Measurements from ENCODE around the gene KBTBD7.
"Not testable (repeated sequence)": the region's sequence is repeated elsewhere in the genome, so short reads cannot be mapped to it uniquely, and the experiment has no call there.

Gene KBTBD7

DNA sequence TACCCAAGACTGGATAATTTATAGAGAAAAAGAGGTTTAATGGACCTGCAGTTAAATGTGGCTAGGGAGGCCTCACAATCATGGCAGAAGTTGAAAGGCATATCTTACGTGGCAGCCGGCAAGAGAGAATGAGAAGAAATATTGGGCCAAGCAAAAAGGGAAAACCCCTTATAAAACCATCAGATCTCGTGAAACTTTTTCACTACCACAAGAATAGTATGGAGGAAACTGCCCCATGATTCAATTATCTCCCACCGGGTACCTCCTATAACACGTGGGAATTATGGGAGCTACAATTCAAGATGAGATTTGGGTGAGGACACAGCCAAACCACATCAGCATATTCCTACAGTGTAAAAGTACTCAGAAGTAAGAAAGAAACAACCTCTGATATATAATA, 4.7 kb upstream of the KBTBD7 start:
- DNase-seq (ENCODE audit: low read depth), result no peak

DNA sequence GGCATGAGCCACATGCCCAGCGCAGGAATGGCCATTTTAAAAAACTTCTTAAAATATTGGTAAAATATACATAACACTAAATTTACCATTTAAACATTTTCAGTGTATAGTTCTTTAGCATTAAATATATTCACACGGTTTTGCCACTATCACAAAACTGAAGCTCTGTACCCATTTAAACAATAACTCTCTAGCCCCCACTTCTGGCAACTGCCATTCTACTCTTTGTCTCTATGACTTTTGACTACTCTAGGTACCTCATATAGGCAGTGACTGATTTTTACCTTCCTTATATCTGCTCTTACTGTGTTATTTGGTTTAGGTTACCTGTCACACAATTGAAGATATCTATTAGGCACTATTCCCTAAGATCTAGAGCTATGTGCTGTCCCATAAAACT, 2.3 kb upstream of the KBTBD7 start:
- no peak for DNase-seq (ENCODE audit: low read depth)

DNA sequence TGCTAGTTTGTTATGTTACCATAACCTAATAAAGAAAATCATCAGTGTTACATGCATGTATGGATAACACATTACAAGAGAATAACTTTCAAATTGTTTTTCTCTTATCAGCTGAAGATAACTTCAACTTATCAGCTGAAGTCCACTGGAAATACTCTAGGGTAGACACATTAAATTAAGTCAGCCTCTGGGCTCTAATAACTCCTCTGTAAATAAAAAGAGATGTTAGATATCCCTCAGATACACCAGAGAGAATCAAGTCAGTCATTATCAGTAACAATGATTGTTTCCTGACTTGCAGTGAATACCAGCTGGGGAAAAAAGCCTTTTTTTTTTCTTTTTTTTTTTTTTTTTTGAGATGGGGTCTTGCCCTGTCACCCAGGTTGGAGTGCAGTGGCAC, 1.6 kb upstream of the KBTBD7 start:
- no peak for DNase-seq (ENCODE audit: low read depth)

DNA sequence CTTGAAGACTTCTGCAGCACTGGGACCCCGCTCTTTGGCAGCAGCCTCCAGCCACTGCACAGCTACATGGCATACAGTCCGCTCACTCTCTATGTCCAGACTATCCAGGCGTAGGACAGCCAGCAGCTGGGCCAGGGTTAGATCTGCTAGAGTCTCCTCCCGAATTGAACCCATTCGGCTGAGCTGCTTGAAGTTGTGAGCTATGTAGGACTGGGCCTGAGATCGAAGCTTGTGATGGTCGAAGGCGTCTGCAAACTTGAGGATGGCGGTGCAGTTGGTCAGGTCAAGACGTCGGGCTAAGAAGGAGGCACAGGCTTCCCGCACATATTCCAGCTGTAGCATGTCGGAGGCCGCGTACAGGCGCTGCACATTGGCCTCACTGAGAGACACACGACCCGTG, 900 bp downstream of the KBTBD7 start:
- no peak for DNase-seq (ENCODE audit: low read depth)

DNA sequence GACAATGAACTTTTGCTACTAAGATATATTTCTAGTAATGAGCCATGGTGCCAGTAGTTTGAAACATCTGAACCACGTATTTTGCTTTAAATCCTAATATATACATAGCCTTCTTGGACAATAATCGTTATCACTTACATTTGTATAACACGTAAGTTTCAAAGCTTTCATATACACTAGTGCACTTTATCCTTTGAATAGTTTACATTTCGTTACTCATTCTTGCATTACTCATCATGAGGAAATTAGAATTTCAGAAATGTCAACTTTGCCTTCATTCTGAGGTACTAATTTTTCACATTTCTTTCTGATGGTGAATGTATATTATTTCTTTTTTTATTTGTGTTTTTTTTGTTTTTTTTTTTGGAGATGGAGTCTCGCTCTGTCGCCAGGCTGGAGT, 5.8 kb downstream of the KBTBD7 start:
- DNase-seq (ENCODE audit: low read depth), result no peak

DNA sequence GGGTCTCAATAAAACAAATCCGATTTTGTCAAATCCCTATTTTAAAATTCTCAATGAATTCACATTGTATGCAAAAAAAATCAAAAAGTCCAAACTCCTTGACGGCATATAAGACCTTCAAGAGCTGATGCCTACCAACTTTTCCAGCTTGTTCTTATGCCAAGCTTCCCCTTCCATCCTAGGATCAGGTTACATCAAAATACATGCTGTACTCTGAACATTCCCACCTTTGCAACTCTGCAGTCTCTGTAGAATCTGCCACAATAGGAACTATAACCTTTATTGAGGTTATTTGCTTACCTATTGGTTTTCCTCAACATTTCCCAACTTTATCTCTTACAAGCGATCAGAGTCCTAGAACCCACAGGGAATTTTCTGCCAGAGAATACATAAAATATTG, 7.9 kb downstream of the KBTBD7 start:
- no peak for DNase-seq (ENCODE audit: low read depth)

DNA sequence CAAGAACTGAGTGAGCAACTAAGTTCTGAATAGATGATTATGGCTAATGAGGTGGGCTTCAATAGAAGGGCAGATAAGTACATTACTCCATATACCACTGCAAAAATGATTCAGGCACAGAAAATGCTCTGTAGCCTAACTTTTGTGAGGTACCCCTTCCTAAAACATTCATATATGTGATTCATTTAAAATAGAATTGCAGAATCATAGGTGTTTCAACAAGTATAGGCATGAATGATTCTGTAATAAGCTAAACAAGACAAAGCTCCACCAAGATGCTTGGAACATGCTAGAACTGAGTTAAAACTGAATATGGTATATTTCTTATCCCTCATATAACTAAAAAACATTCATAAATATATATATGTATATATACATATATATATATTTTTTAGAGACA, 12.1 kb downstream of the KBTBD7 start:
- DNase-seq (ENCODE audit: low read depth), result no peak

DNA sequence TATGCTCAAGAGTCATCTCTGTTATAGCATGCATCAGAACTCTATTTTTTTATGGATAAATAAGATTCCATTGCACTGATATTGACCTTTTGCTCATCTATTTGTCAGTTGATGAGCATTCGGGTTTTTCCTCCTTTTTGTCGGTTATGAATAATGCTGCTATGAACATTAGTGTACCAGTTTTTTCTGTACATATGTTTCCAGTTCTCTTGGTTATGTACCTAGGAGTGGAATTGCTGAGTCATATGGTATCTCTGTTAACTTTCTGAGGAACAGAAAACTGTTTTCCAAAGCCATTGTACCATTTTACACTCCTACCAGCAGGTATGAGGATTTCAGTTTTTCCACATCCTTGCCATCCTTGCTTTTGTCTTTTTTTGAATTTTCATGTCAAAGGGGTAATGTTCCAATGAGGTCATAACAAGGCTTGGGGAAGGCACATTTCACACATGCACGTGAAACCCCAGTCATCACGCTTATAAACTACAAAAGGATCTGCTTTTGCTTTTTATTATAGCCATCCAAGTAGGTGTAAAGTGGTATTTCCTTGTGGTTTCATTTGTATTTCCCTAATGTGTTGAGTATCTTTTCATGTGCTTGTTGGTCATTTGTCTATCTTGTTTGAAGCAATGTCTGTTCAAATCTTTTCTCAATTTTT, 14.6 kb downstream of the KBTBD7 start:
- DNase-seq (ENCODE audit: low read depth), result no peak

DNA sequence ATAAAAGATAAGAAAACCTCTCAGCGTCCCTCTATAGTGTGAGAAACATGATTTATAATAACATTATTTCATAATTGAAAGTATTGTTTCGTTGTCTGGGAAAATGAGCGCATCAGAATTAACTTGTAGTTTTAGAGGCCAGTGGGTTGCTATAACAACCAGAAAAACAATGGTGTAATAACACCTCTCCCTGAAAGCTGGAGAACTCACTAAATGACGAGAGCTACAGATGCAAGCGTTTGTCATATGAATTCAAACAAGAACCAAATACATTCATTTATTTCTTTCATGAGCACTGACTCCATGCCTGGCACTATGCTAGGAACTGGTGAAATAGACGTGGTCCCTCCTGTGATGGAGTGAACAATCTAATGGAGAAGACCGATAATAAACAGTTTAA, 16.3 kb downstream of the KBTBD7 start:
- DNase-seq (ENCODE audit: low read depth), result no peak

DNA sequence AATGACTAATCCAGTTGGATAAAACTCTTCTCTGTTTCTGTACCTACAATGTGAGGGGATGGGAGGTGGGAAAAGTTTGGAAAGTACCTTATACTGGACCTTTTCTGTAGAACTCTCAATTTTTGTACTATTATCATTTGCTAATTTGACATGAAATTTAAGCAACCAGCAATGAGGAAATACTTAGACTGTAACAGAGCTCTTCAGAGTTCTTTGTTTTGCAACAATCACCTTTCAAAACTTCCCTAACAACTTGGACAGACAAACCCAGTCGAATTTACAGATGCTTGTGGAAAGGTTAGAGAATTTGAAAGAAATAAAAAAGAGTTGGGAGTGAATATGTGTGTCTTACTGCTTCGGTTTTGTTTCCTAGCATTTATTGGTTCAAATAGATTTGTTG, 16.8 kb downstream of the KBTBD7 start:
- DNase-seq (ENCODE audit: low read depth), result no peak

DNA sequence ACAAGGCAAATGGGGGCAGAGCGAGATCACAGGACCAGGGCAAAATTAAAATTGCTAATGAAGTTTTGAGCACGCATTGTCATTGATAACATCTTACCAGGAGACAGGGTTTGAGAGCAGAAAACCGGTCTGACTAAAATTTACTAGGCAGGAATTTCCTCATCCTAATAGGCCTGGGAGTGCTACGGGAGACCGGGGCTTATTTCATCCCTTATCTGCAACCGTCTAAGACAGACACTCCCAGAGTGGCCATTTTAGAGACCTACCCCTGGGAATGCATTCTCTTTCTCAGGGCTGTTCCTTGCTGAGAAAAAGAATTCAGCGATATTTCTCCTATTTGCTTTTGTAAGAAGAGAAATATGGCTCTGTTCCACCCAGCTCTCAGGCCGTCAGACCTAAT, 18.8 kb downstream of the KBTBD7 start:
- DNase-seq (ENCODE audit: low read depth), result not testable (repeated sequence)

DNA sequence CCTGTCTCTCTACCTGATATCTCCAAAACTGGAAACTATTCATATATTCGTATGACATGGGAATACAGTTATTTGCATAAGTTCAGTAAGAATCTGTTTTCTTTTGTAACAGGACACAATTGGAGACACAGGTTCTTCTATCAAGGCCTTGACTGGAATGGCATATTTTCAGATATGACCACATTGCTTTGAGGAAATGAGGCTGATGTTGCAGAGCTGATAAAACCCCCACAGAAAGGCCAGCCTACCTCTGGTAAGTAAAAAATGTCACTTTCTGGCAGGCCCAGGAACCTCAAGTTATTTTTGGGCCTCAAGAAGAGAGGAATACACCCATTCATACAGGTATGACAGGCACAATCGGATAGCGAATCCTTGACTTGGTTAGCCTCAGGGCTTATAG, 32.2 kb downstream of the KBTBD7 start:
- no peak for DNase-seq (ENCODE audit: low read depth)

DNA sequence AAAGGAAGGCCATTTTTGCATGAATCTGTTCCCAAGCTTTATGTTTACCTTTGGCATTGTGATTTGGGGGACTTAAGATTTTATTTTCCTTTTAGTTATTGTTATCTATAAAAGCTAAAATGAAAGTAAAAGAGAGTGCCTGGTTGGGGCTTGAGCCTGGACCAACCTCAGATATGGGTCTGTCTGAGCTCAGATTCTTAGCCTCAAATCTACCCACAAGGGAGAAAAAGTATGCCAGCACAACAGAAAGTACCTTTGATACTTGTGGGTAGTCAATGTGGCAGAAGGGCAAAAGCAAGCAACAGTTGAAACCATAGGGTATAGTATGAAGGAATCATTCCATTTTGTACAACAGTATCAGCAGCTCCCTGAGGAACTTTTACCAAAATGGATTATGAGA, 35.2 kb downstream of the KBTBD7 start:
- DNase-seq (ENCODE audit: low read depth), result no peak

DNA sequence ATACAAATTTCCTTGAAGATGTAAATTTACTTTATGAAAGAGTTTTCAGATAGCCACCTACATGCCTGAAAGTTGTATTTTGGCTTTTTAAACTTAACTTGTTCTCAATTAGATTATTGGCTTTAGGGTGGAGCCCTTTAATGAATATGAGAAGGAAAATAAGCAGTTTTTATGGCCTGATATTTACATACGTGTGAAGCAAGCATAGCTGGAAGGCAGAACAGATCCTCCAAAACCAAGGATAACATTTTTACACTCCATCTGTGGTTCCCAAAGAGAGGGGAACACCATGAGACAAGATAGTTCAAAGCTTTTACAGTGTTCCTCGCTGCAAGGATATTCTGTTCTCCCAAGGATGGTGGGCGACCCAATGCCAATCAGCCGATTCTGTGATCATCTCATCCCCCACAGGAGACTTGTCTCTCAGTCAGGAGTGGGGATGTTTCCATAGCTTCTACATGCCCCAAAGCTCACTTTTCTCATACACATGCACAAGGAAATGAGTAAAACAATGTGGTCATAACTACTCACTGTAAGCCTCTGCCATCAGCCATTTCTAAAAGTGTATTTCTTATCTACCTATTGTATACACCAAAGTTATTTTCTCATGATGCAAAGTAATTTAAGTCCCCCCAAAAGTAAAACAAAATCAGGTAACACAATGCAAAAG, 37.2 kb downstream of the KBTBD7 start:
- no peak for DNase-seq (ENCODE audit: low read depth)

DNA sequence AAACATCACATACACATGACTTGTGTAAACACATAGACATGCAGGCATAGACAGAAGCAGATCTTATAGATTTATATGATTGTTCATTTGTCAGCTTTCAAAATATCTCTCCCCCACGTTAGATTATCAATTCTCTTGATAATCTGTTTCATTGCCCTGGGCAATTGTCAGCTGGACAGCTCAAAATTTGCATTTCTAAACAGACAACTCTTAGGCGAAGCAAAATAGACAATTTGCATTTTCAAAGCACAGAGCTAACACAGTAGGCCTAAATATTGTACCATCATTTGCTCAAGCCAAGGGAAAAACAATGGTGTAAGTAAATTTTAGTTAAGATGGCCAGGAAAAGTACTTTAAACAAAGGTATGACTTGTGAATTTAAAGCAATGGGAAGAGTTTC, 37.7 kb downstream of the KBTBD7 start:
- no peak for DNase-seq (ENCODE audit: low read depth)

DNA sequence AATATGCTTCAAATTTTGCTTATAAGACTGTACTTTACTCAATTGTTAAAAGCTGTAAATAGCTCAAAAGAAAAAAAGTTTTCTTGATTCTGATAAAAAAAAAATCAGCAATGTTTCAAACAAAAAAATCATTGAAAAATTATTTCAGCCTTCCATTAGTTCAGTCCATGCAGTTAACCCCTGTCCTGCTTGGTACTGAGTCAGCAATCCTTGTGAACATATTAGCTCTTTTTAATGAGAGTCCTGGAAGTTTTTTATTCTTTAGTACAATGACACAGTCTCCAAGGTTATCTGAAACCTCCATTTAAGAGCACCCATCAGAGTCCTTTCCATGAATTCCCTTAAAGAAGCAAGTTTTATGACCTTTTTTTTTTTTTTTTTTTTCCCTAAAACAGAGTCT, 40.3 kb downstream of the KBTBD7 start:
- no peak for DNase-seq (ENCODE audit: low read depth)

DNA sequence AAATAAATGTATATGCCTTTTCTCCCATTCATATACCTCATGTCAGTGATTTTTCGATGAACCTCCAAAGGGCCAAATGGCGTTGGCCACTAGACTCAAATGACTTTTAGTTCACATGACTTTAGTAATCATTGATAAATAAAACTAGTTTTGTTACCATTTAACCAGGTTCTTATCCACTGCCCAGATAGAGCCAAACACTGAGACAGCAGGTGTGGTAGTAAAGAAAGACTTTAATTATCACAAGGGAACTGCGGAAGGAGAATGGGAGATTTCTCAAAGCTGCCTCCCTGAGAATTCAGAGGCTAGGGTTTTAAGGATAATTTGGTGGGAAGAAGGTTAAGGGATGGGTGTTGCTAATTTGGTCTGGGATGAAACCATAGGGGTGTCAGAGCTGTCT, 42.4 kb downstream of the KBTBD7 start:
- DNase-seq (ENCODE audit: low read depth), result no peak

DNA sequence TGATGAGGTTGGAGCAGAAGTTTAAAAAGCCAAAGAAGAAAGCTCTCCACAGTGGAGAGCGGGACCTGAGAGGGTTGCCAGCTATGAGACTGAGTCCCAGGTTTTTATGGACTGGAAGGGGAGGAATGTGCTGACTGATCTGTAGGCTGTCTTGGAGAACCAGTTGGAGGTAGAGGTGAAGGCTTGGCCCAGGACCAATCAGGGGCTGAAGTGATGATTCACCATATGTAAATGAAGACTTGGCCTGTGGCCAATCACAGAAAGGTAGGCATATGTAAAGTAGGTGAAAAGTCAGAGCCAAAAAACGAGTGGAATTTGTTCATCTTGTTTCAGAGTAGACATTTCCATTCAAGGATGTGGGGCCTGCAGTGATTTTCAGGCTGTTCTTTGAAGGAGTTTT, 44.3 kb downstream of the KBTBD7 start:
- no peak for DNase-seq (ENCODE audit: low read depth)

DNA sequence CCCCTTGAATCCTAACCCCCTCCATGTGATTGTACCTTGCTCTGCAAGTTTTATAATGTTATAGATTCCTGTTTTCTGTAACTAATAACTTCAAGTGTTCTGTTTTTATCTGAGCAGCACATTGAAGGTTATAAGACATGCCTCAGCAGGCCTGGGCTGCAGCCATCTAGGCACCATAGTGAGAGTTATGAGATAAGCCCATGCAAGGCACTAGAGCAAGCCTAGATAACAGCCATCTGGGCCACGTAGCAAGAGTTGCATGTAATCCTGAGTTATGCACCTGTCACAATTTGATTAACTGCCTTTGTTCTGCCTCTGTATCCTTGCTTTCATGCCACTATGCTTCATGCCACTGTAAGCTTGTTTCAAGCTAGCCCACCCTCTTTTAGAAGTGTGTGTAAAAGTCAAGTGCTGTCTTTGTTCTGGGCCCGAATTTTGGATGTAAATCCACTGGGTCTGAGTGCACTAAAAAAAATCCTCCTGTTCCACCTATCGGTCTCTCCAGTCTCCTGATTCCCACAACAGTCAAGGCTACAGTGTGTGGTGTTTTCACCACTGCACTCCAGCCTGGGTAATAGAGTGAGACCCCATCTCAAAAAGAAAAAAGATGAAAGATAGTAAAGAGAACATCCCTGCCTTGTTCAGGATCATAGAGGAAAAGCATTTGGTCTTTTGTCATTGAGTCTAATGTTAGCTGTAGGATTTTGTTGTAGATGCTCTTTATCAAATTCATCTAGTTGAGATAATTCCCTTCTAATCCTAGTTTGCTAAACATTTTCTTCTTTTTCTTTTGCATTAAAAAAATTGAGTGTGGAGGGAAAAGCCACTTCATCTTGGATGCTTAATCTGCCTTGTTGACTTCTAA, 45.7 kb downstream of the KBTBD7 start:
- DNase-seq (ENCODE audit: low read depth), result no peak

DNA sequence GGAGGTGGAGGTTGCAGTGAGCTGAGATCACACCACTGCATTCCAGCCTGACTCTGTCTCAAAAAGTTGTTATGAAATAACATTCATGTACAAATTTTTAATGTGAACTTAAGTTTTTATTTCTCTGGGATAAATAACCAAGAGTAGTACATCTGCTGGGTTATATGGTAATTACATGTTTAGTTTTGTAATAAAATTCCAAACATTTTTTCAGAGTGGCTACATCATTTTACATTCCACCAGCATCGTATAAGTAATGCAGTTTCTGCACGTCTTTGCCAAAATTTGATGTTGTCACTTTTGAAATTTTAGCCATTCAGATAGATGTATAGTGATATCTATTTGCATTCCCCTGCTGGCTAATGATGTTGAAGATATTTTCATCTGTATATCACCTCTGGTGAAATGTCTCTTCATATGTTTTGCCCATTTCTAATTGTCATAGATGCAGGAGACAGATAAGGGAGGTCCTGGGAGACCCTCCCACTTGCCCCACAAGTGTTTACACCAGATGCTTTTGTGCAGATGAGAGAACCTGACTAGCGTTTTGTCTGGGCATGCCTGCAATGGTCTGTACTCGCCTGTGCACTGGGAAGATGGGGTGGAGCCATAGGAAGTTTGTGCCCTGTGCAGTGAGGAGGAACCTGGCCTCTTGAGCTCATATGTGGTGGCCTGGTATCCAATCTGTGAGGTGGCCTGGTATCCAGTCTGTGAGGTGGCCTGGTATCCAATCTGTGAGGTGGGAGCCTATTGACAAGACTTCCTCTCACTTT, 49.0 kb downstream of the KBTBD7 start:
- DNase-seq (ENCODE audit: low read depth), result no peak

DNA sequence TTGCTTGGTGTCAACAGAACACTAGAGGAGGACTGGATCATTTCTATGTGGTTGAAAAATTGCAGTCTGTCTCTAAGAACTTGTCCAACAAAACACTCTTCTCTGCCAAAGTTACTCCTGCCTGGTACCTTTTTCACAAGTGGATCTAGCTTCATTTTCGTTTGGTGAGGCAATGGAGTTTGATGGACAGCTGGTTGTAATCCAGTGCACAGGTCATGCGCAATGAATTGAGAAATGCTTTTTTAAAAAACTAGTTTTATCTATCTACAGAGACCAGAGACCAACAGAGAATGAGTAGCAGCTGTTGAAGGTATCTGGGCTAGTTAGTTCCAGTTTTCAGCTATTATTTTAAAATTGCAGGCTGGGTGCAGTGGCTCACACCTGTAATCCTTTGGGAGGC, 49.8 kb downstream of the KBTBD7 start:
- no peak for DNase-seq (ENCODE audit: low read depth)
